WI38 (cell line): Measurements from ENCODE around the gene LDB1.

Source experiments
- H3K4me3 ChIP-seq: 2 replicates; pipeline ENCODE4 v1.5.1; 2011; ENCODE audit warnings: low read depth, mild to moderate bottlenecking, control low read depth, low read length
- CTCF ChIP-seq: IDR thresholded peaks from 2 replicates; pipeline ENCODE4 v1.5.1; 2012; ENCODE audit warnings: low read depth, mild to moderate bottlenecking, control low read depth, low read length

Gene LDB1

GRCh38 chr10:102141583-102142107, 21.5 kb upstream of the LDB1 start:
- no peak for TF ChIP-seq CTCF

GRCh38 chr10:102140913-102141540, 20.9 kb upstream of the LDB1 start:
- no peak for TF ChIP-seq CTCF
- no peak overlapping the region for H3K4me3 ChIP-seq

More at GRCh38 chr10:102141583-102142107, 21.5 kb upstream of the LDB1 start:
- no peak overlapping the region for H3K4me3 ChIP-seq

GRCh38 chr10:102140218-102140617, 20.1 kb upstream of the LDB1 start:
- no peak for TF ChIP-seq CTCF
- no peak overlapping the region for H3K4me3 ChIP-seq

GRCh38 chr10:102139281-102140110, 19.3 kb upstream of the LDB1 start:
- no peak overlapping the region for H3K4me3 ChIP-seq
- no peak for TF ChIP-seq CTCF

- H3K4me3 ChIP-seq, result no peak overlapping the region
- no peak for TF ChIP-seq CTCF
Observed at GRCh38 chr10:102135956-102136526, 15.9 kb upstream of the LDB1 start.

- peak overlapping the region; percentile 82 for H3K4me3 ChIP-seq
- no peak for TF ChIP-seq CTCF
Observed at GRCh38 chr10:102134416-102134815, 14.2 kb upstream of the LDB1 start.
